Amniotic epithelial cell (primary cell): ENCODE results near the gene VPS13A.
"Not testable (repeated sequence)": the region's sequence is repeated elsewhere in the genome, so short reads cannot be mapped to it uniquely, and the experiment has no call there.

ENCODE experiments used
- DNase-seq: peaks from one replicate; pipeline ENCODE4 v3.0.0-alpha.2; 2010; ENCODE audit warnings: low read depth

Gene VPS13A

GRCh38 chr9:77423841-77424240 is 246.5 kb downstream of the VPS13A start:
- DNase-seq, result no peak

GRCh38 chr9:77424993-77425392 is 247.7 kb downstream of the VPS13A start:
- DNase-seq, result no peak

GRCh38 chr9:77426712-77427111 is 249.4 kb downstream of the VPS13A start:
- no peak for DNase-seq

- no peak for DNase-seq
Observed at GRCh38 chr9:77427256-77427927, 250.1 kb downstream of the VPS13A start.

DNA sequence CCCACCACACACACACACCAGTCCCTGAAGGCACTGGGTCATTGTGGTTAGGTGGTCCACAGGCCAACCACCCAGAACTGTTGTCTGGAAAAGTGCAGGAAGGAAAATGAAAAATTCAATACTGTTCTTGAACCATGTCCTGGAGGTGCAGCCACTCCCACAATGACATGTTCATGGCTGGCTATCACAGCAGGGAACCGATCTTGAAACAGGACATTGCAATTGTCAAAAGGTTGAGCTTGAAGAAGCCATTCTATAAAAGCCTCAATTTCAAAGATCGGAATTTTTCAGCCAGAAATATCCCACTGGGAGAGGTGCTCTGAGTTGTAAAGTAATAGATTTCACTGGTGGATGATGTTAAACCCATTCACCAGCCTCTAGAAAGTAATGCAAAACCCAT is 252.6 kb downstream of the VPS13A start:
- DNase-seq, result no peak

- no peak for DNase-seq
Observed at GRCh38 chr9:77432053-77432452, 254.7 kb downstream of the VPS13A start.

DNA sequence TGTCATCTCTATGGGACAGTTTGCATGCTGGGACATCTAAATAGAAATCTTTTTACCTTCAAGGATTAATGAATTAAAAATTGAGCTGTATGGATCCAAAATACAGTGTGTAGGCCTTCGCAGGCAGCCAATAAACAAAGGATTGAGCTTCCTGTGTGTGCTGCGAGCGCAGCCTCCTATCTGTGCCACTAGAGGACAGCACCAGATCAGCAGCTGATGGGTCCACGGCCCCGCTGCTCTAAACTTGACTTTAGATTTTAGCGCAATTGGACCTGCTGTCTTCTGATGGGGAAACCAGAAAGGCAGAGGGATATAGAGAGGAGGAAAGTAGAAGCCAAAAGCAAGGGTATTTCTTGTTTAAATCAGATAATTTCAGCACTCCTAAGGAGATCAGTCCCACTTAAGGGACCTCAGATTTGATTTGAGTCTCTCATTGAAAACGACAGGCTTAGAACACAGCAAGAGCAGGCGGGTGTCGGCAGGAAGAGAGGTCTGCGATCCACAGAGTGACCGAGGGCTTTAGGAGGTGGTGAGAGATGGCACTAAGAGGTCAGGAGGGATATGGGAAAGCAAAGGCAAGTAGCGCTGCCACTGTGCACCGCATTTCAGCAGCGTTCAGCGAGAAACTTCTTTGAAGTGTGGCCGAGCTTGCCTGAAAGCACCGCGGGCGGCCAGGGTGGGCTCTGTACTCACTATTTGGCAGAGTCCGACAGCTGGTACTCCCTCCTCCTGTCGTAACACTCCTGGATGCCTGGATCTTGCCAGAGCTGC is 256.5 kb downstream of the VPS13A start:
- peak; percentile 64 for DNase-seq

DNA sequence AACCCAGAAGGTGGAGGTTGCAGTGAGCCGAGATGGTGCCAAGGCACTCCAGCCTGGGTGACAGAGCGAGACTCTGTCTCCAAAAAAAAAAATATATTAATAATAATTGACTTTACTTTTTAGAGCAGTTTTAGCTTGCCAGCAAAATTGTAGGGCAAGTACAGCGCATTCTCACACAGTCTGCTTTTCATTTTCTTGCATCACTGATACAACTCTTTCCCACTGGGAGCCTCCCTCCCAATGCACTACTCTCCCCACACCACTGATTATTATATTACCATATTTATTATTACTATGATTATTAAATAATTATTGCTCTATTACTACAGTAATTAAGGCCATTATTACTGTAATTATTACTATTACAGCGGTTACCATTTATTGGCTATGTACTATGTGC is 257.9 kb downstream of the VPS13A start:
- no peak for DNase-seq

GRCh38 chr9:77435688-77436087 is 258.4 kb downstream of the VPS13A start:
- peak; percentile 32 for DNase-seq

- DNase-seq, result no peak
Observed at GRCh38 chr9:77438653-77439052, 261.3 kb downstream of the VPS13A start.

- DNase-seq, result no peak
Observed at GRCh38 chr9:77440057-77440456, 262.7 kb downstream of the VPS13A start.

- DNase-seq, result not testable (repeated sequence)
Observed at GRCh38 chr9:77441124-77441523, 263.8 kb downstream of the VPS13A start.

GRCh38 chr9:77442436-77442835 is 265.1 kb downstream of the VPS13A start:
- DNase-seq, result no peak

GRCh38 chr9:77447646-77448045 is 270.3 kb downstream of the VPS13A start:
- DNase-seq, result no peak

DNA sequence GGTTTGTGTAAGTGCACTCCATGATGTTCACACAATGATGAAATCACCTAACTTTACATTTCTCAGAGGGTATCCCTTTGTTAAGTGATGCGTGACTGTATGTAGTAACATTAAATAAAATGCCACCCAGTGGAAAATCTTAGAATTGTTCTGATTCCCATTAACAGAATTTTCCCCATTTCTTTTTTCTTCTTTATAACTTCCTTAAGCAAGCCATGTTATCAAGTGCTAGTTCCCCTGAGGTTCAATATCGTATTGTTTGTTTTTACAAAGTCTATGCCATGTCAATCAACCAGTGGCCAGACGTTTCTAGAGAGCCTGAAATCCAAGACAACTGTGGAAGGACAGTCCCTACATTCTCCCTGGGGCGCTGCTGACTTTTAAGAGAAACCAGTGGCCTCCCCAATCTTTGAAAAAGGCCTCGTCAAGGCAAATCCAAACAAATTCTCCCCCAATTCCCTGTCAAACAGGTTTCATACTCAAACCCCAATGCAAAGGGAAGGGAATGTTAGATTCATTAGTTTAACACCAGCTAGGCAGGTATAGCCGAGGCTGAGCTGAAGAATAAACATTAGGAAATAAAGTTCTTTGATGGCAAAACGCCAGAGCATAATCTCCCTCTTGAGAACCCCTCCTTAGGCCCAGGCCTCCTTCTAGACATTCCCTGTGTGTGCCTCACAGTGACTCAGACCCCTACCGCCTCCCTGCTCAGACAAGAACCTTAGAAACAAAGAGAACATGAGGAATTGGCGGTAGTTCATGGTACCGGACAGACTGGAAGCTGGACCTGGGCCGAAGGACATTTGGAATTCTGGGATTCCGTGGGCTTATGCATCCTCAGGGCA is 272.1 kb downstream of the VPS13A start:
- peak; percentile 95 for DNase-seq

DNA sequence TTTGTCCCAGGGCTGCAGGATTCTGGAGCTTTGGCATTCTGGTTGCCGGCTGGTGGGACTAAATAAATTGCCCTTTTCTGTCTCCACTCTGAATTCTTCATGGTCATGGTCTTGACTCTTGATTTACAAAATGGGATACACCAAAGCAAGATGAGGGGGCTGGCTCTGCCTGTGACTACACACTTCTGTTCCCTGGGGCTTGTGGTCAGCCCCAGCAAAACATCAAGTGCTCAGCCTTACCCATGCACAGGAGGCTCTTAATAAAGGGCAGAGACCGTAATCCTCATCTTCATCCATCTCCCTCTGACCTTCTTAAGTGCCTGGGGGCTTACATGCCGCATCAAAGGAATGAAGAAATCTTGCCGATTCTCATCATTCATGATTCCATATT is 272.7 kb downstream of the VPS13A start:
- DNase-seq, result no peak

DNA sequence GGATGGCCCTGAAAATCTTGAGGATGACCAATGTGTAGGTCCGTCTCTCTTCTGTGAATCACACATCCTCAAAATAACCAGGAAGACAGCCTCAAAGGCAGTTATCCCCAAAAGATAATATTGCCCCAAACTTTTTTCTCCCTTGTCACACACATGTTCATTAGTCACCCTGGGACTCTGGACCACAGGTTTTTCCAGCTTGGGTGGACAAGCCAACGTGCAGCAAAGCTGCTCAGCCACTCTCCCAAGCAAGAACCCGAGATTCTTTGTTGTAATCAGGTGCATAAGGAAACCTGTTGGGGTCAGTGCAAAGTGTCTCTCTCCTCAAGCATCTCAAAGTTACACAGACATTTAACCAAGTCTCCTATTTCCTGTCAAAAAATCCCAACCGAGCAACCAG is 274.2 kb downstream of the VPS13A start:
- DNase-seq, result no peak

GRCh38 chr9:77453825-77454647 is 276.7 kb downstream of the VPS13A start:
- DNase-seq, result no peak

DNA sequence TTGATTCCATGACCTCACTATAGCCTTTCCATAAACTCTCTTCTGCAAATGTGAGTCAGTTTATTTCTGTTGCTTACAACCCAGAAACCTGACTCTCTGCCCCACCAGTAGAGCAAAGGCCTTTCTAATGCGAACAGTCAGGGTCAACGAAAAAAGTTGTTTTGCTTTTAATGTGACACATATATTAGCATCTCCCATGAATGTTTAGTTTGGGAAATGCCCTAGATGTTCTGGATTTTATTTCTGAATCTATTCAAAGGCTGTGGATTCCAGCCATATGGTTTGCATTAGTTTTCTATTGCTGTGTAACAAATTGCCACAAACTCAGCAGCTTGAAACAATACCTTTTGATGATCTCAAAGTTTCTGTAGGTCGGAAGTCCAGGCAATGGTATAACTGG is 277.3 kb downstream of the VPS13A start:
- DNase-seq, result no peak

DNA sequence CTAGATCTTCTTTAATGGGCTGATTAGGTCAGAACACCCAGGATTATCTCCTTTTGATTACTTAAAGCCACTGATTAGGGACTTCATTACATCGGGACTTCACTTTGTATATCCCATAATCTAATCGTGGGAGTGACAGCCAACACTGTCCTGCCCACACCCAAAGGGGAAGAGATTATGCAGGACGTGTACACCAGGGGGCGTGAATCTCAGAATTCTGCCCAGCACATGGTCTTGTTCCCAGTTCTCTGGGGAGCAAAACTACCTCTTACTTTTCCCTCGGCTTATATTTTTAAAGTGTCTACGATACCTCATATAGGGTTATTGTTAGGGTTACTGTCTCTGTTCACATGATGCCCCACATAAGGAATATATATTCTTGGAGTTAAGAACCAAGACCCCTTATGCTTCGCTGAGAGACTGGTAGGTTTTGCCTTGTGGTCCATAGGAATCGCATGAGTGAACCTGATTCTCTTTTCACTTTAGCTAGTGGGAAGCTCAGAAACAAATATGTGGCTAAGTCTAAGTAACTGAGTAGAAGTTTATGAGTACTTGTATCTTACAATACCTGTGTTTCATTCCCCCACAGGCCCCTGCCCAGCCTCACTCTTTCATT is 278.1 kb downstream of the VPS13A start:
- DNase-seq, result peak; percentile 21

DNA sequence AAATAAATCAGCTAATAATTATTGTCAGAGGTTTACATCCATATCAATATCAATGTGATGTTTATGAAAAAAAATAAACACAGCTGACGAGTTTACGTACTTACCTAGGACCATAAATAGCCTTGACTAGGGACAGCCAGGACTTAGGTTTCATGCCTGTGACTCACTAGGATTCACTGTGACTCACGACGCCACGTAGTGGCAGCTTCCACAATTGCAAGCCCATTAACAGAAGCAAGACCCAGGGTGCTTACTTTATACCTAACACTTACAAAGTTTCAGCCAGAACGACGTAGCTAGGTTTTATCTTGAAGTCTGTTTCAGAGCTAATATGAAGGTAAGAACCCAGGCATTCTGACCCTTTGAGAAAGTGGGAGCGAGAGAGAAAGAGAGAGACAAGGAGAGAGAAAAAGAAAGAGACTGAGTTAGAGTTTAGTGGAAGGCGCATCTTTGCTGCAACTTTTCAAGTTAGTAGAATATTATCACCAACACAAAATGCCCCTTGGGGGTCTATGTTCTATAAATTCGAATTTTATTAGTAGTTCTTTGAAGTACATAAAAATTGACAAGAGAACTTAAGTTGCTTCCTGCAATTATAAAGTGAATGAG is 279.6 kb downstream of the VPS13A start:
- peak; percentile 83 for DNase-seq
